GM12878 (cell line): Measurements from ENCODE around the gene RO60. TPM values are rescaled to one million over a fixed set of nuclear protein-coding genes. Genes with fewer than 3 reads are reported as not detected.

Source experiments
- CHD4 ChIP-seq: fragments of 200-600 bp; sonication (generic); IDR thresholded peaks from 2 replicates; pipeline ENCODE4 v1.6.1; 2016; ENCODE audit warnings: mild to moderate bottlenecking
- EED ChIP-seq: sonication (generic); IDR thresholded peaks from 2 replicates; pipeline ENCODE4 v1.6.1; 2016; ENCODE audit warnings: antibody characterized with exemption, low read depth
- EGR1 ChIP-seq, 2 experiments: IDR thresholded peaks; 1 replicate in 1 of 2; 2 replicates in 1 of 2; pipeline ENCODE4 v1.6.1; 2011 to 2012; ENCODE audit warnings: low read depth in 2 of 2, low read length in 2 of 2, borderline replicate concordance in 1 of 2, mild to moderate bottlenecking in 1 of 2, moderate library complexity in 1 of 2
- EZH2 ChIP-seq: IDR thresholded peaks from 2 replicates; pipeline ENCODE4 v1.6.1; 2012; ENCODE audit warnings: low read depth, mild to moderate bottlenecking, control low read depth, inconsistent platforms, low read length, borderline replicate concordance; ENCODE audit not compliant: control insufficient read depth
- HDAC6 ChIP-seq: fragments of 200-600 bp; sonication (generic); IDR thresholded peaks from one replicate; pipeline ENCODE4 v1.8.0; 2017; ENCODE audit warnings: antibody characterized with exemption; ENCODE audit not compliant: unreplicated experiment
- MEF2B ChIP-seq: fragments of 450-650 bp; IDR thresholded peaks from 2 replicates; pipeline ENCODE4 v1.6.1; 2018; ENCODE audit warnings: mild to moderate bottlenecking, moderate library complexity; ENCODE audit not compliant: partially characterized antibody, poor library complexity, severe bottlenecking
- MTA2 ChIP-seq: fragments of 450-650 bp; IDR thresholded peaks from 2 replicates; pipeline ENCODE4 v1.6.1; 2016; ENCODE audit warnings: low read depth, mild to moderate bottlenecking, moderate library complexity
- NFXL1 ChIP-seq: fragments of 450-650 bp; IDR thresholded peaks from 2 replicates; pipeline ENCODE4 v1.6.1; 2017; ENCODE audit warnings: antibody characterized with exemption, mild to moderate bottlenecking, borderline replicate concordance
- NR2C2 ChIP-seq: IDR thresholded peaks from 2 replicates; pipeline ENCODE4 v1.6.1; 2011; ENCODE audit warnings: borderline replicate concordance, low read depth; ENCODE audit not compliant: control insufficient read depth, insufficient read length
- NR2F1 ChIP-seq: fragments of 450-650 bp; conservative IDR thresholded peaks from 2 replicates; pipeline ENCODE4 v1.6.1; 2017; ENCODE audit warnings: mild to moderate bottlenecking
- RCOR1 ChIP-seq: conservative IDR thresholded peaks from 2 replicates; pipeline ENCODE4 v1.6.1; 2012; ENCODE audit warnings: low read depth, low read length, improper control_type of control experiment
- SIN3A ChIP-seq: IDR thresholded peaks from 2 replicates; pipeline ENCODE4 v1.6.1; 2012; ENCODE audit warnings: low read depth, low read length, improper control_type of control experiment
- SMAD5 ChIP-seq: IDR thresholded peaks from 2 replicates; pipeline ENCODE4 v1.6.1; 2016; ENCODE audit warnings: antibody characterized with exemption, low read depth
- SMARCA5 ChIP-seq: fragments of 450-650 bp; IDR thresholded peaks from 2 replicates; pipeline ENCODE4 v1.6.1; 2017; ENCODE audit warnings: mild to moderate bottlenecking
- SREBF1 ChIP-seq: IDR thresholded peaks from 2 replicates; pipeline ENCODE4 v1.6.1; 2012; ENCODE audit warnings: mild to moderate bottlenecking, low read length
- STAT1 ChIP-seq: fragments of 450-650 bp; conservative IDR thresholded peaks from 2 replicates; pipeline ENCODE4 v1.6.1; 2014; ENCODE audit warnings: antibody characterized with exemption, mild to moderate bottlenecking
- TBL1XR1 ChIP-seq: IDR thresholded peaks from 2 replicates; pipeline ENCODE4 v1.6.1; 2012; ENCODE audit warnings: low read depth, low read length, improper control_type of control experiment
- WRNIP1 ChIP-seq: IDR thresholded peaks from 2 replicates; pipeline ENCODE4 v1.6.1; 2011; ENCODE audit warnings: low read depth, low read length, improper control_type of control experiment, borderline replicate concordance
- YY1 ChIP-seq: IDR thresholded peaks from 2 replicates; pipeline ENCODE4 v1.6.1; 2011; ENCODE audit warnings: low read depth, mild to moderate bottlenecking, low read length
- ZNF207 ChIP-seq: fragments of 450-650 bp; IDR thresholded peaks from 2 replicates; pipeline ENCODE4 v1.6.1; 2014; ENCODE audit warnings: antibody characterized with exemption, mild to moderate bottlenecking, borderline replicate concordance
- ZNF274 ChIP-seq: IDR thresholded peaks from one replicate; pipeline ENCODE4 v1.8.0; 2011; ENCODE audit not compliant: insufficient read length, insufficient read depth
- ZSCAN29 ChIP-seq: fragments of 450-650 bp; IDR thresholded peaks from 2 replicates; pipeline ENCODE4 v1.6.1; 2017; ENCODE audit warnings: mild to moderate bottlenecking, moderate library complexity
- polyA plus RNA-seq, 11 experiments: library from polyadenylated mRNA; depleted of rRNA in 4 of 11; unstranded in 6 of 11; stranded (reverse) in 5 of 11; fragments of >200 nt; fragmentation: Nextera tagmentation in 4 of 11; fragmentation: Illumina TruSeq in 1 of 11; extraction: Ambion mirVana in 4 of 11; extraction: Trizol in 1 of 11; gene quantifications; 1 replicate in 1 of 11; 2 replicates in 10 of 11; pipeline versions ENCODE4 v1.2.1 to v1.2.3, GENCODE V29; 2011 to 2016; ENCODE audit warnings: inconsistent platforms in 2 of 11, missing spikeins in 2 of 11, low read depth in 1 of 11
- total RNA-seq, 4 experiments: library from RNA; depleted of rRNA in 3 of 4; stranded (reverse); fragments of >200 nt in 3 of 4; fragmentation: Illumina TruSeq in 1 of 4; extraction: Trizol in 1 of 4; gene quantifications; 2 replicates each; pipeline versions ENCODE4 v1.2.1 to v1.2.3, GENCODE V29; 2013 to 2021
- TF ChIP-seq, protein P1 (sequence below): IDR thresholded peaks from 2 replicates; pipeline ENCODE4 v1.6.1; 2011; ENCODE audit warnings: low read depth, low read length, improper control_type of control experiment, borderline replicate concordance
- TF ChIP-seq, protein P2 (sequence below), 3 experiments: IDR thresholded peaks in 2 of 3; conservative IDR thresholded peaks in 1 of 3; 2 replicates each; pipeline ENCODE4 v1.5.1; 2011; ENCODE audit warnings: low read depth in 3 of 3, low read length in 3 of 3, mild to moderate bottlenecking in 3 of 3, control low read depth in 2 of 3, moderate library complexity in 2 of 3, inconsistent platforms in 1 of 3, mixed read lengths in 1 of 3; ENCODE audit not compliant: control insufficient read depth in 2 of 3, insufficient read depth in 1 of 3; ENCODE audit errors: extremely low read depth in 1 of 3
- TF ChIP-seq, protein P3 (sequence below): fragments of 450-650 bp; IDR thresholded peaks from 2 replicates; pipeline ENCODE4 v1.6.1; 2017; ENCODE audit warnings: borderline replicate concordance
- TF ChIP-seq, protein P4 (sequence below): IDR thresholded peaks from 2 replicates; pipeline ENCODE4 v1.6.1; 2011; ENCODE audit warnings: low read depth, mild to moderate bottlenecking, low read length, moderate library complexity, borderline replicate concordance; ENCODE audit errors: extremely low read depth
- TF ChIP-seq, protein P5 (sequence below): IDR thresholded peaks from 2 replicates; pipeline ENCODE4 v1.6.1; 2012; ENCODE audit warnings: low read depth, low read length, improper control_type of control experiment

The RO60 gene
- total and polyA plus RNA-seq, 10 of the 15 experiments (the other 5 are each of a cell fraction or from before 2014, with no cell fraction given): 21.1 to 143 (median 83.1) TPM

DNA sequence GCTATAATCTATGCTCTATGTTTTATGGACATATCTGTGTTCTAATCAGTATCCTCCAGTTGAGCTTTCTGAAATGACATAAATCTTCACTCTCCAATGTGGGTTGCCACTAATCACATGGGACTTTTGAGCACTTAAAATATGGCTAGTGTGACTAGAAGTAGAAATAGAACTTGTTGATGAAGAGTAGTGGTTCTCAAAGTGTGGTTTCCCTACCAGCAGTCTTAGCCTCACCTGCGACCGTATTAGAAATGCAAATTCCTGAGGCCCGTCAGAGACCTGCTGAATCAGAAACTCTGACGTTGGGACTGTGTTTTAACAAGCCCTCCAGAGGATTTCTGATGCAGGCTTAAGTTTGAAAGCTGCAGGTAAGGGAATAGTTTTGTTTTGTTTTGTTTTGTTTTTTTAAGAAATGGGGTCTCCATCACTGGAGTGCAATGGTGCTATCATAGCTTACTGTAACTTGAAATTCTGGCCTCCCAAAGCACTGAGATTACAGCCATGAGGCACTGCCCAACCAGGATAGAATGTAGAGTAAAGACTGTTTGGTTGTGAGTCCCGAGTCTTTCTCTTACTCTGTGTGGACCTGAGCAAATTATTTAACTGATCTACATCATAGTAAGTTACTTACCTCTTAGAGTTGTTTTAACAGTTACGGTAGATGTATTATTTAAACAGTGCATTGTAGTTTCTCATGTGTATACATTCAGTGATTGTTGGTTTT, 24.1 kb downstream of the RO60 start (continued):
- TF ChIP-seq MTA2: peak; percentile 85
- no peak for TF ChIP-seq ZSCAN29
- no peak for TF ChIP-seq SMARCA5
- no peak for TF ChIP-seq NR2C2
- no peak for TF ChIP-seq ZNF207
- TF ChIP-seq SMAD5: no peak
- TF ChIP-seq ZNF274: no peak
- no peak for TF ChIP-seq NFXL1
- TF ChIP-seq STAT1: no peak
- TF ChIP-seq, protein P1, sequence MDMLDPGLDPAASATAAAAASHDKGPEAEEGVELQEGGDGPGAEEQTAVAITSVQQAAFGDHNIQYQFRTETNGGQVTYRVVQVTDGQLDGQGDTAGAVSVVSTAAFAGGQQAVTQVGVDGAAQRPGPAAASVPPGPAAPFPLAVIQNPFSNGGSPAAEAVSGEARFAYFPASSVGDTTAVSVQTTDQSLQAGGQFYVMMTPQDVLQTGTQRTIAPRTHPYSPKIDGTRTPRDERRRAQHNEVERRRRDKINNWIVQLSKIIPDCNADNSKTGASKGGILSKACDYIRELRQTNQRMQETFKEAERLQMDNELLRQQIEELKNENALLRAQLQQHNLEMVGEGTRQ: no peak
- no peak for TF ChIP-seq SREBF1
- TF ChIP-seq YY1: no peak
- TF ChIP-seq, protein P2, sequence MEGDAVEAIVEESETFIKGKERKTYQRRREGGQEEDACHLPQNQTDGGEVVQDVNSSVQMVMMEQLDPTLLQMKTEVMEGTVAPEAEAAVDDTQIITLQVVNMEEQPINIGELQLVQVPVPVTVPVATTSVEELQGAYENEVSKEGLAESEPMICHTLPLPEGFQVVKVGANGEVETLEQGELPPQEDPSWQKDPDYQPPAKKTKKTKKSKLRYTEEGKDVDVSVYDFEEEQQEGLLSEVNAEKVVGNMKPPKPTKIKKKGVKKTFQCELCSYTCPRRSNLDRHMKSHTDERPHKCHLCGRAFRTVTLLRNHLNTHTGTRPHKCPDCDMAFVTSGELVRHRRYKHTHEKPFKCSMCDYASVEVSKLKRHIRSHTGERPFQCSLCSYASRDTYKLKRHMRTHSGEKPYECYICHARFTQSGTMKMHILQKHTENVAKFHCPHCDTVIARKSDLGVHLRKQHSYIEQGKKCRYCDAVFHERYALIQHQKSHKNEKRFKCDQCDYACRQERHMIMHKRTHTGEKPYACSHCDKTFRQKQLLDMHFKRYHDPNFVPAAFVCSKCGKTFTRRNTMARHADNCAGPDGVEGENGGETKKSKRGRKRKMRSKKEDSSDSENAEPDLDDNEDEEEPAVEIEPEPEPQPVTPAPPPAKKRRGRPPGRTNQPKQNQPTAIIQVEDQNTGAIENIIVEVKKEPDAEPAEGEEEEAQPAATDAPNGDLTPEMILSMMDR (IDR thresholded peaks at IDR 0.05 in 2 of 3, conservative IDR thresholded peaks at IDR 0.05 in 1 of 3; ENCODE audit: control insufficient read depth in 2 of 3, extremely low read depth in 1 of 3, insufficient read depth in 1 of 3, low read depth in 3 of 3, low read length in 3 of 3): no peak
- TF ChIP-seq, protein P3, sequence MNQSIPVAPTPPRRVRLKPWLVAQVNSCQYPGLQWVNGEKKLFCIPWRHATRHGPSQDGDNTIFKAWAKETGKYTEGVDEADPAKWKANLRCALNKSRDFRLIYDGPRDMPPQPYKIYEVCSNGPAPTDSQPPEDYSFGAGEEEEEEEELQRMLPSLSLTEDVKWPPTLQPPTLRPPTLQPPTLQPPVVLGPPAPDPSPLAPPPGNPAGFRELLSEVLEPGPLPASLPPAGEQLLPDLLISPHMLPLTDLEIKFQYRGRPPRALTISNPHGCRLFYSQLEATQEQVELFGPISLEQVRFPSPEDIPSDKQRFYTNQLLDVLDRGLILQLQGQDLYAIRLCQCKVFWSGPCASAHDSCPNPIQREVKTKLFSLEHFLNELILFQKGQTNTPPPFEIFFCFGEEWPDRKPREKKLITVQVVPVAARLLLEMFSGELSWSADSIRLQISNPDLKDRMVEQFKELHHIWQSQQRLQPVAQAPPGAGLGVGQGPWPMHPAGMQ: no peak
- TF ChIP-seq MEF2B: peak; percentile 74
- TF ChIP-seq, protein P4, sequence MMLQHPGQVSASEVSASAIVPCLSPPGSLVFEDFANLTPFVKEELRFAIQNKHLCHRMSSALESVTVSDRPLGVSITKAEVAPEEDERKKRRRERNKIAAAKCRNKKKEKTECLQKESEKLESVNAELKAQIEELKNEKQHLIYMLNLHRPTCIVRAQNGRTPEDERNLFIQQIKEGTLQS: no peak
- TF ChIP-seq TBL1XR1: 0 out of 2 replicates have a peak, but pooled peaks have one; percentile 32
- TF ChIP-seq HDAC6: no peak
- no peak for TF ChIP-seq RCOR1
- no peak for TF ChIP-seq SIN3A
- no peak for TF ChIP-seq EZH2
- TF ChIP-seq, protein P5, sequence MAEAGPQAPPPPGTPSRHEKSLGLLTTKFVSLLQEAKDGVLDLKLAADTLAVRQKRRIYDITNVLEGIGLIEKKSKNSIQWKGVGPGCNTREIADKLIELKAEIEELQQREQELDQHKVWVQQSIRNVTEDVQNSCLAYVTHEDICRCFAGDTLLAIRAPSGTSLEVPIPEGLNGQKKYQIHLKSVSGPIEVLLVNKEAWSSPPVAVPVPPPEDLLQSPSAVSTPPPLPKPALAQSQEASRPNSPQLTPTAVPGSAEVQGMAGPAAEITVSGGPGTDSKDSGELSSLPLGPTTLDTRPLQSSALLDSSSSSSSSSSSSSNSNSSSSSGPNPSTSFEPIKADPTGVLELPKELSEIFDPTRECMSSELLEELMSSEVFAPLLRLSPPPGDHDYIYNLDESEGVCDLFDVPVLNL: no peak
- TF ChIP-seq NR2F1: no peak
- no peak for TF ChIP-seq EGR1 (IDR thresholded peaks at IDR 0.05; ENCODE audit: borderline replicate concordance in 1 of 2, low read depth in 2 of 2, low read length in 2 of 2)
- TF ChIP-seq CHD4: no peak
- TF ChIP-seq WRNIP1: no peak
- TF ChIP-seq EED: no peak
